GM10266 (cell line): ENCODE results near the gene NR0B2.
"Not testable (repeated sequence)": the region's sequence is repeated elsewhere in the genome, so short reads cannot be mapped to it uniquely, and the experiment has no call there.

Experiments
- DNase-seq: peaks from one replicate; pipeline ENCODE4 v3.0.0; 2012; ENCODE audit errors: extremely low spot score
- TF ChIP-seq, protein P1 (sequence below): IDR thresholded peaks from 2 replicates; pipeline ENCODE4 v1.5.1; 2012; ENCODE audit warnings: mild to moderate bottlenecking, low read depth; ENCODE audit not compliant: control insufficient read depth, insufficient read depth; ENCODE audit errors: missing control alignments

NR0B2 gene

DNA sequence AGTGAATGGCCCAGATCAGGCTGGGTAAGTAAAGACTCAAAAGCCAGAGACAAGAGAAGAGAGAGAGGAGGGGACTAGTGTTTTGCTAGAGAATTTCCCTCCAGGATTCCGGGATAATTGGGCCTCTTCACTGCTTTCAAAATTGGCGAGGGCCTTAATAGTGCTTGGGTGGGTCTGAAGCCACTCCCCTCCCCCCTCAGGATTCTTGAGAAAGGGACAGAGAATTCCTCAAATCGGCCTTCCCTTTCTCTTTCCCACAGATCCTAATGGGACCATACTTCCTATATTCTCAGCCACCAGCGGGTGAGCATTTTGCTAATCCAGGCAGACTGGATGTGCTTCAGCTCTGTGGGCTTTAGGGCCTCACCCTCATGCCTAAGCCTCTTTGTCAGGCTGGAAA is 38.9 kb downstream of the NR0B2 start:
- TF ChIP-seq, protein P1, sequence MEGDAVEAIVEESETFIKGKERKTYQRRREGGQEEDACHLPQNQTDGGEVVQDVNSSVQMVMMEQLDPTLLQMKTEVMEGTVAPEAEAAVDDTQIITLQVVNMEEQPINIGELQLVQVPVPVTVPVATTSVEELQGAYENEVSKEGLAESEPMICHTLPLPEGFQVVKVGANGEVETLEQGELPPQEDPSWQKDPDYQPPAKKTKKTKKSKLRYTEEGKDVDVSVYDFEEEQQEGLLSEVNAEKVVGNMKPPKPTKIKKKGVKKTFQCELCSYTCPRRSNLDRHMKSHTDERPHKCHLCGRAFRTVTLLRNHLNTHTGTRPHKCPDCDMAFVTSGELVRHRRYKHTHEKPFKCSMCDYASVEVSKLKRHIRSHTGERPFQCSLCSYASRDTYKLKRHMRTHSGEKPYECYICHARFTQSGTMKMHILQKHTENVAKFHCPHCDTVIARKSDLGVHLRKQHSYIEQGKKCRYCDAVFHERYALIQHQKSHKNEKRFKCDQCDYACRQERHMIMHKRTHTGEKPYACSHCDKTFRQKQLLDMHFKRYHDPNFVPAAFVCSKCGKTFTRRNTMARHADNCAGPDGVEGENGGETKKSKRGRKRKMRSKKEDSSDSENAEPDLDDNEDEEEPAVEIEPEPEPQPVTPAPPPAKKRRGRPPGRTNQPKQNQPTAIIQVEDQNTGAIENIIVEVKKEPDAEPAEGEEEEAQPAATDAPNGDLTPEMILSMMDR, result no peak
- DNase-seq, result no peak

DNA sequence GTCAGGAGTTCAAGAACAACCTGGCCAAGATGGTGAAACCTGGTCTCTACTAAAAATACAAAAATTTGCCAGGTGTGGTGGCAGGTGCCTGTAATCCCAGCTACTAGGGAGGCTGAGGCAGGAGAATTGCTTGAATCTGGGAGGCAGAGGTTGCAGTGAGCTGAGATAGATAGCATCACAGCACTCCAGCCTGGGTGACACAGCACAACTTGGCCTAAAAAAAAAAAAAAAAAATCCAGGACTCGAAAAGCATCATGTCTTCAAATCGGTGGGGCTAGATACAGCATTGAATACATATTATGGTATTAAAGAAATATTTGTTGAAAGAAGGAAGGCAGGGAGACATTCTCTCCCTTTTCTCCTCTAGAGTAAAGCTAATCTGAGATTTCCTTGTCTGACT is 40.7 kb downstream of the NR0B2 start:
- DNase-seq, result not testable (repeated sequence)

DNA sequence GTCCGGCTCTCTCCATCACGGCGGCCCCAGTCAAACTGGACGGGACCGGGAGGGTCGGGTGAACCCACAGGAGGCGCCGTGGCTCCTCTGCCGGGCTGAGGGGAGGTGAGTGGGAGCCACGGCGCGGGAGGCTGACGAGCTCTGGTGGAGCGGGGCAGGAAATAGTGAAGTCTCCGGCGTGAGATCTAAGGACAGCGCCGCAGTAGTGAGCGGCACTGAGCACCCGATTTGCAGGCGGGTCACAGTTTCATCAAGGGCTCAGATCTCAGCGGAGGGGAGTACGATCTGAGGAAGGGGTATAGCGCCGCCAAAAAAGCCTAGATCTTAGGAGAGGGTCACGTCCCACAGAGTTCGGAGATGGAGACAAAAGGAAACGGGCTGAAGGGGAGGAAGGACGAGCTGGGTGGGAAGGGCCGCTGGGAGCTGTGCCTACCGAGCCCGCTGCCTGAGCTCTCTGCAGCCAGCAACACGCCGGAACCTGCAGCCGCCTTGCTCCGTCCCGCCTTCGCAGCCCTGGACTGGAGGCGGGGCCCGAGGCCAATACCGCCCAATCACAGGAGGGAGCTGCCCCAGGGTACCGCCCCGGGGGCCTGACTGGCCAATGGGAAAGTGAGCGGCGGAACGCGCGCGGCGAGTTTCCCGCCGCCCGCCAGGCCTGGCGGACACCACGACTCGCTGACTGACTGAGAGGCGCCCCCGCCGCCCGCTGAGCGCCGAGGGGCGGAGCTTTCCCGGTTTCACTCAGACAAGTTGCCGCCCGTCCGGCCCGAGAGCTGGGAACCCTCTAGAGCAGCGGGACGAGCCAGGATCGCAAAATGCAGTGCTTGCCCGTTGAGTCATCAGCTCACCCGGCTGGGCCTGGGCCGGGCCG is 48.9 kb downstream of the NR0B2 start:
- peak; percentile 95 for DNase-seq
- TF ChIP-seq, protein P1, result no peak

DNA sequence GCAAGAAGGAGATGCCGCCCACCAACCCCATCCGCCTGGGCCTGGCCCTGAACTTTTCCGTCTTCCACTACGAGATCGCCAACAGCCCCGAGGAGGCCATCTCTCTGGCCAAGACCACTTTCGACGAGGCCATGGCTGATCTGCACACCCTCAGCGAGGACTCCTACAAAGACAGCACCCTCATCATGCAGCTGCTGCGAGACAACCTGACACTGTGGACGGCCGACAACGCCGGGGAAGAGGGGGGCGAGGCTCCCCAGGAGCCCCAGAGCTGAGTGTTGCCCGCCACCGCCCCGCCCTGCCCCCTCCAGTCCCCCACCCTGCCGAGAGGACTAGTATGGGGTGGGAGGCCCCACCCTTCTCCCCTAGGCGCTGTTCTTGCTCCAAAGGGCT is 50.1 kb downstream of the NR0B2 start:
- TF ChIP-seq, protein P1, result no peak
- DNase-seq, result no peak

DNA sequence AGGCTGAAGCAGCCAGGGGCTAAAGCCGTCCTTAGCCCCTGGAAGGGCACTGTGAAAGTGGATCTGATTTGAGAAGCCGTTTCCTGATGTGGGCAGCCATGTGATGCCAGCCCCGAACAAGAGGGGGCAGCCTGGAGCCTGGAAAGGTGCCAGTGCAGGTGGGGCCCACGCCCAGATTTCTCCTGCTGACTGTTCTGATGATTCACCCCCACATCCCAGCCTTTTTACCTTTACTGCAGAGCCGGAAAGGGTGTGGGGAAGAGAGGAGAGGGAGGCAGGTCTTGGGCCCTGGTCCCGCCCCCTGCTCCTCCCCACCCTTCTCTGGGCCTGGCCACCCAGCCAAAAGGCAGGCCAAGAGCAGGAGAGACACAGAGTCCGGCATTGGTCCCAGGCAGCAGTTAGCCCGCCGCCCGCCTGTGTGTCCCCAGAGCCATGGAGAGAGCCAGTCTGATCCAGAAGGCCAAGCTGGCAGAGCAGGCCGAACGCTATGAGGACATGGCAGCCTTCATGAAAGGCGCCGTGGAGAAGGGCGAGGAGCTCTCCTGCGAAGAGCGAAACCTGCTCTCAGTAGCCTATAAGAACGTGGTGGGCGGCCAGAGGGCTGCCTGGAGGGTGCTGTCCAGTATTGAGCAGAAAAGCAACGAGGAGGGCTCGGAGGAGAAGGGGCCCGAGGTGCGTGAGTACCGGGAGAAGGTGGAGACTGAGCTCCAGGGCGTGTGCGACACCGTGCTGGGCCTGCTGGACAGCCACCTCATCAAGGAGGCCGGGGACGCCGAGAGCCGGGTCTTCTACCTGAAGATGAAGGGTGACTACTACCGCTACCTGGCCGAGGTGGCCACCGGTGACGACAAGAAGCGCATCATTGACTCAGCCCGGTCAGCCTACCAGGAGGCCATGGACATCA is 50.7 kb downstream of the NR0B2 start, which contains the start of gene SFN:
Gene SFN (plus strand): TSS at position 369 of the 904 bp plus-strand sequence. CDS start 64 bp downstream, at position 433.
- peak; percentile 40 for DNase-seq
- TF ChIP-seq, protein P1, result peak; percentile 57

DNA sequence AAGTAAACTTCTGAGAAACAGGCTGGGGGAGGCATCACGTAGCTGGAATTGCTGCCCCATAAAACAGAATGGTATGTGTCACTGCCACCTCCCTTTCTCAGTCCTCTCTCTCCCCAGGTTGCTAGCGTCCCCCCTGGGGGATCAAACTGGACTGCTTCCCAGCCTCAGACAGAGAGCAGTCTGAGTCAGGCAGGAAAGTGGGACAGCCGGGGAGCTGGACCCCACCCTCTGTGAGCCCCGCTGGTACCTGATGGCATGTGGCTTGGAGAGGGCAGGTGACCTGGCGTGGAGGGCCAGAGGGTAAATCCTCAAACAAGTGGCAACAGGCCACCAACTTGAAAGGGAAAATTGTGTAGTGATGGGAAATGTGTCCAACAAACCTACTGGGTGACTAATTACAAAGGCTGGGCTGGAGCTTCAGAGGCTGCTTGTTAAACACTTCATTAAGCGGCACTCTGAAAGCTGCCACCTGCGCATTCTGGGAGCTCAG is 51.8 kb downstream of the NR0B2 start:
- DNase-seq, result no peak
- TF ChIP-seq, protein P1, result no peak
